Tibial nerve (tissue), 4 donors: ENCODE measurements around the gene FBXO2.

Experiments used
- CTCF ChIP-seq, 5 experiments: fragments of 200-600 bp in 3 of 5; fragments of 450-650 bp in 2 of 5; sonication (generic) in 3 of 5; IDR thresholded peaks; one replicate each; pipeline ENCODE4 v1.5.1; 2016 to 2019; ENCODE audit warnings: antibody characterized with exemption in 5 of 5, mild to moderate bottlenecking in 3 of 5, moderate library complexity in 2 of 5
- EP300 ChIP-seq, 2 donors: sonication (generic); formaldehyde crosslinking; IDR thresholded peaks; one replicate each; pipeline ENCODE4 v1.6.1; 2017; ENCODE audit warnings: antibody characterized with exemption in 2 of 2, mild to moderate bottlenecking in 1 of 2
- POLR2A ChIP-seq, 2 donors: fragments of 450-650 bp; IDR thresholded peaks; one replicate each; pipeline ENCODE4 v1.6.1; 2017; ENCODE audit warnings: antibody characterized with exemption in 2 of 2, mild to moderate bottlenecking in 2 of 2, moderate library complexity in 2 of 2

DNA sequence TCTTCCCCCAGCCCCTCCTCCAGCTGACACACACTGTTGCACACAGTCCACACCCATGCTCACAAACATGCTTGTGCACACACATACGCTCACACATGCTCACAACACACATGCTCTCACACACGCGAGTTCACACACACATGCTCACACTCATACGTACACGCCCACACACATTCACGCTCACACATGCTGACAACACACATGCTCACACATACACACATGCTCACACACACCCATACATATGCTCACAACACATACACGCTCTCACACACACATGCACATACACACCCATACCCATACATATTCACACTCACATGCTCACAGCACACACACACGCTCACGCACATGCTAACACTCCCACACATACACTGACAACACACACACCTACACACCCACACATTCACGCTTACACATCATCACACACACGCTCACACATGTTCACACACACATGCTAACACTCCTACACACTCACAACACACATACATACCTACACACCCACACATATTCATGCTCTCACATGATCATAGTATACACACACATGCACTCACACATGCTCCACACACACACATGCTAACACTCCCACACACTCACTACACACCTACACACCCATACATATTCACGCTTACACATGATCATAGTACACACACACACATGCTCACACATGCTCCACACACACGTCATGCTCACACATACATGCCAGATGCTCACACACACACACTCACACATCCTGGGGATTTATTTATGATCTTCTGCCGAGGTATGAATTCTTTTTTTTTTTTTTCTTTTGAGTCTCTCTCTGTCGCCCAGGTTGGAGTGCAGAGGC lies 48.0 kb upstream of the FBXO2 start:
- TF ChIP-seq CTCF (IDR thresholded peaks at IDR 0.05) = no peak
- TF ChIP-seq POLR2A (IDR thresholded peaks at IDR 0.05) = no peak
- no peak for TF ChIP-seq EP300 (IDR thresholded peaks at IDR 0.05)
